Activated effector memory CD4-positive, alpha-beta T cell treated with anti-CD3 and anti-CD28 coated beads, Interleukin-2, amount 50 U/mL, for 16 hours (primary cell): ENCODE data around the gene POPDC2.
"Not testable (repeated sequence)": the region's sequence is repeated elsewhere in the genome, so short reads cannot be mapped to it uniquely, and the experiment has no call there.

ENCODE experiments used
- DNase-seq: peaks from one replicate; pipeline ENCODE4 v3.0.0-alpha.2; 2020

Gene POPDC2

GRCh38 chr3:119660474-119661440 lies at the start of gene POPDC2:
TSS of gene POPDC2 (minus strand) at chr3:119660589. CDS start at chr3:119660423, 166 bp downstream.
- DNase-seq, result no peak

DNA sequence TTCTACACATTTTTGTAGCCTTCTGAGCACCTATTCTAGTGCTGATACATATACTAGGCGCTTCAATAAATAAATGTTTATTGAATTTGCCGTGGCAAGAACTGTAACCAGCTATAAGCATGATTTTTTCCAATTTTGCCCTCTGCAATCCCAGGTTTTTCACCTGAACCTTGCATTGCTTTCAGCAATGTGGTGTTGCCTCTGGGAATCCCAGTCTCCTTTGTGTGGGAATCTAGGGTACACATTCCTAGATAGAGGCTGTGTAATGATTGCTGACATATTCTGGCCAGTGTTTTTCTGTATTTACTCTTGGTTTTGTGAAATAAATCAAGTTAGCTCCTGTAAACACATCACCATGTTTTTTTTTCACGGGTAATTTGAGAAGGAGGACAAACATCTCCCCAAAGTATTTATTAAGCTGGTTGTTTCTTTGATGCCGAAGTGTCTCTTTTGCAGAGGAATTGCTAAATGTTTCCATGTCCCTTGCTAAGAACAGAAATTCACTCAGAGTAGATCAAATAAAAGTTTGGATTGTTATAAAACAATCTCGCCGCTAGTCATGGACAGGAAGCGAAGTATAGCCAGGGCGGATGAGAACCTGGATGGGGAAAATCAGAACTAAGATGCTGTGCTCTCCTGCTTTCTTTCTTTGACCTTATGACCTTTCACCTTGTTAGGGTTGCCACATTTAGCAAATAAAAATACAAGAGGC lies 43.6 kb upstream of the POPDC2 start:
- no peak for DNase-seq

GRCh38 chr3:119702530-119703527 lies 42.4 kb upstream of the POPDC2 start, which contains the start of gene CFAP91:
TSS of gene CFAP91 (plus strand) at chr3:119703022. CDS start at chr3:119703099, 77 bp downstream.
- peak; percentile 93 for DNase-seq

GRCh38 chr3:119700920-119701734 lies 40.7 kb upstream of the POPDC2 start:
- DNase-seq, result no peak

DNA sequence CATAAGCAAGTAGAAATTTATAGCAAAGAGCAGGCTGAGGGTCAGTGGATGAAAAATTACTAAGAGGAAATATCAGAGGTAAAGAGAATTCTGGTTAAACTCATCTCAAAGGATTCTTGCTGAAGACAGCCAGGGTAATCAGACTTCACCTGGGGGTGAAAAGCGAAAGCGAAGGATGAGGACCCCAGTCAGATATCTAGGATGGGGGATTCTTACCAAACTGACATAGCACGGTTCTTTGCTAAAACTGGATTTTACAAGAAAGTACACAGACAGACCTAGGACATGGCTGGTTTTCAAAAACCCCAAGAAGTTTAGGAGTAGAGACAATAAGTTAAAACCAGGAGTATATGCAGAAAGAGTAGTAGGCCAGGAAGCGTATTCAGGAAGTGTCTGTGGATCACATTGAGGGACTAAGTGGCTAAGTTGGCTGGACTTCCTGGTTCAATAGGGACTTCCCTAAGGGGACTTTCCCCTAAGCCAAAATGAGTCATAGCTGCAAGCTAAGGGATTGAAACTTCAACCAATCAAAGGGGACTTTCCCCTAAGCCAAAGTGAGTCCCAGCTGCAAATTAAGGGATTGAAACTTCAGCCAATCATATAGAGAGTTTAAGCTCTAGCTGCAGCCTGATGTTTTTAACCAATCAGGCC lies 40.0 kb upstream of the POPDC2 start:
- no peak for DNase-seq

DNA sequence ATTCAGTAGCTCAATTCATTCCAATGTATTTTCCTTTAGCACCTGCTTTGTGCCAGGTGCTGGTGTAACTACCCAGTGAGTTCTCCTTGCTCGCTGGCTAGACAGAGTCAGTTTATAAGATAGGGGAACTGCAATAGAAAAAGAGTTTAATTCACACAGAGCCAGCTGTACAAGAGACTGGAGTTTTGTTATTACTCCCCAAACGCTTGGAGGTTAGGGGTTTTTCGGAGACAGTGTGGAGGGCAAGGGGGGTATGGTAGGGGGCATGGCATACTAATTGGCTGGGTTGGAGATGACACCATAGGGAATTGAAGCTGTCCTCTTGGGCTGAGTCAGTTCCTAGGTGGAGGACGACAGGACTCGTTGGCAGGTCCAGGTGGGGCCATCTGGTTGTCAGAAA lies 37.0 kb upstream of the POPDC2 start:
- DNase-seq, result no peak

DNA sequence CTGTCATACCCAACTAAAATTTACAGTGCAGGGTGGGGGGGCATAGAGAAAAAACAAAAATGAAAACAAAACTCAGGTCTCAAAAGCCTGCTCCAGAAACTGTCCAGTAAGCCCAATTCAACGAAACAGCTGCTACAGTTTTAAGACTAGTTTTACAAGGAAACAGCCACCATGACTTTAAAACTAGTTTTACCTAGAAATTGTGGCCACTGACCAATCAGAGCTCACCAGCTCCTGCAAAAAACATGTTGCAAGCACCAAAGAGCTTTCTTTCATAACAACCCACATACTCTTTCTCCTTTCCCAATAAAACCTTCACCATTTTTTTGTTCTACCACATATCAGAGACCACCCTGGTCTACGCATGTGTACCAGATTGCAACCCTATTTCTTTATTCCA lies 35.1 kb upstream of the POPDC2 start:
- no peak for DNase-seq

DNA sequence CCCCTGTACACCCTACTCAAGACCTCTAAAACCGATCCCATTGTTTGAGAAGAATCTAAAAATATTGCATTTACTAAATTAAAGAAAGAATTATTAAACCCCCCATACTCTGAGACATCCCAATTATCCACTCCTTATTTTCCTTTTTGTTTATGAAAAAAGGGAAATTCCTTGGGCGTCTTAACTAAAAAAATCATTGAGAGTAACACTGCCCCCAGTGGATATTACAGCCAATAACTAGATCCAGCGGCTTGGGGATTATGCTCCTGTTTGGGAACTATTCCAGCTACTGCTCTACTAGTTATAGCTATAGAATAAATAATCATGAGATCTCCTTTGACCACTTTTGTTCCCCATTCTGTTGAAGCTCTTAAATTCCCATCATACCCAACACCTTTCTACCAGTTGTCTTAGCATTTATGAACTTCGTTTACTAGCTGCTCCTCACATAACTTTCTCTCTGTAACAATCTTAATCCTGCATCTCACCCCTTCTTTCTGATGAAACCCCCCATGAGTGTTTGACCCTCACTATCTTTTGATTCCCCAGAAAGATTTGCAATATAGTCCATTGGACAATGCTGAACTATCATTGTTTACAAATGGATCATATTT lies 29.8 kb upstream of the POPDC2 start:
- DNase-seq, result no peak

- no peak for DNase-seq
Measured at GRCh38 chr3:119683421-119683820, 23.0 kb upstream of the POPDC2 start.

DNA sequence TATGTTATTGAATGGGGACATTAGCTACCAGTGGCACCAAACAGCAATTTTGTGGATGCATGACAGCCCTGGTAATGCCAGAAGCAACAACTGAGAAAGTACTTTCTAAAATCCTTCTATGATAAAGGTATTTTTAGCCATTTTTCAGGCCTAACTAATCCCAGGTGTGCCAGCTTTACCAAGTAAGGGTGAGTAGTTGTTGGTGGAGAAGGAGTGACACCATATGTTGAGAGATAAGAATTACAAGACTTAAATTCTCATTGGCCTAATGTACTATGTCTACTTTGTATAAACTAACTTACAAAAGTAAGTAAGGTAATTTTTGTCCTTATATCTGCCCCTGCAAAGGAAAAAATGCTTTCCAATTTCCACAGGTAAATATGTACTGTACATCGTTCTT lies 20.9 kb upstream of the POPDC2 start:
- DNase-seq, result no peak

DNA sequence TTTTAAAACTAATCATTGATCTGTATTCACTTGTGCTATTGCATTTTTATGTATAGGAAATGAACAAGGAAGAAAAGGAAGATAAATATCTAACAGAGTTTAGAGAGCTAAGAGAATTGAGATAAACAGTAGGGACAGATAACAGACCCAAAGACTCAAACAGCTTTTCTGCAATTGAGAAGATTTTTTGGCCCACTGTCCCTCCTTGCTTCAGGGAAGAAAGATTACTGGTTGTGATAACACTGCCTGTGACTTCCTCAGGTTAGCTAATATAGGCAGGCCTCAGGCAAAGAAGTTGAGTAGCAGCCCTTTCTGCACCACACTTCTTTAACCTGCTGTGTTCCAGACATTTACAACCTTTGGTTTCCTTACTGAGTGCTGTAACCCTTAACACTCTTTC lies 19.5 kb upstream of the POPDC2 start:
- DNase-seq, result no peak

- DNase-seq, result not testable (repeated sequence)
Measured at GRCh38 chr3:119678209-119678608, 17.8 kb upstream of the POPDC2 start.

DNA sequence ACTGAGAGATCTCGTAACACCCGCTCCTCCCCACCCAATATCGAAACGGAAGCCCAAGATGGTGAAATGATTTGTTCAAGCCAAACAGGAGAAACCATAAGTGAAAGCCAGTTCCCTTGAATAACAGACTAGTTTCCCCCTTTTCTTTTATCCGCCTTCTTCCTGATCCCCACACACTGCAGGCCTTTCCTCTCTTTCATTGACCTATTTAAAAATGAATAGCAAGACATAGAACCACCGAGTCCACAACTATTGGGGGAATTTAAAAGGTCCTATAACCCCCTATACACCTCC lies 17.2 kb upstream of the POPDC2 start:
- no peak for DNase-seq

DNA sequence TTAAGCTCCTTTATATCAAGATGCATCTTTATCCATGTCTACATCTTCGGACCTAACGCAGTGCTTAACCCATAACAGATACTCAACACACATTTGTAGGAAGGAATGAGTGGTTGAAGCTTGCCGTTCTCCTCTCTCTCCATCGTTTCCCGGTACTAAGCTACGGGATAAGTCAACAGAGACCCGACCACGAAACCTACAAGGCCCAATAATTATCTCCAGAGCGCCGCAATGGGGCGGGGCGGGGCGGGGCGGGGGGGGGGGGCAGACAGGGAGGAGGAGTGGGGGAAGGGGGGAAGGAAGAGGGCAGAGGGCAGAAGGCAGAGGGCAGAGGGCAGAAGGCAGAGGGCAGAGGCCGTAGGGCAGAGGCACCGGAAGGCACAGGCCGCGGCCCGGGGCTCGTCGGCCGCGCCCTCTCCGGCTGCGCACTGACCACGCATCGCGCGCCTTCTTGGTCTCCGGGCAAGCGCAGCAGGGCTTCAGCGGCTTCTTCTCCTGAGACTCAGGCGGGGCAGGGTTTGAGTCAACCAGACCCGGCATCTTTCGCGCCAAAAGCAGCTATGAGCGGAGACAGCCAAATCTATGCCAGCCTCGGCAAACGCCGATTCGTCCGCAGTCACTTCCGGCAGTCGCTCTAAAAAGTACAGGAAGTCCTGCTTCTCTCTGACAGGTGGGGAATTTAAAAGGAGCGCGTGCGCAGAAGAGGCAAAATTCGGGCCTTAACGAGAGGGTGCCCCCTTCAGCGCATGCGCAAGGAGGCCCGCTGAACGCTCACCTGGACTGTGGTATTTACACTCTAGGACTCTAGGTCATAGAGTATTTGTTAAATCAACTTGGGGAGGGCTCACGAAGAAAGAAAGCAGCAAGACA lies 16.6 kb upstream of the POPDC2 start, which contains the start of gene COX17:
Gene COX17 (minus strand): TSS at position 636 of the 870 bp plus-strand sequence. CDS start 96 bp downstream, at position 540.
- DNase-seq, result peak; percentile 98

DNA sequence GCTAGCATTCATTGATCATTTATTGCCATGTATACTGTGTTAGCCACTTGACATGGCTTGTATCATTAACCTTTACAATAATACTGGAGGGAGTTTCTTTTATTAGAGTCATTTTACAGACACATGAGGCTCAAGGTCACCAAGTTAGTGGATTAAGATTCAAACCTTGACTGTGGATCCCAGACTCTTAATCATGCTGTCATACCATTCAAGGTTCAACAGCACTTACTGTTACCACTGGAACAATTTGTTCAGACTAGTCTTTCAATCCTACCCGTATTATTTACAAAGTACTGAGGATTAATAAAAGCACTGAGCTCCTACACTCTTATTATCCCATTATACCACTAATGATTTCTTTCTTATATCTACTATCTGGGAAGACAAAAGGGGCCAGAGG lies 15.6 kb upstream of the POPDC2 start:
- DNase-seq, result no peak

DNA sequence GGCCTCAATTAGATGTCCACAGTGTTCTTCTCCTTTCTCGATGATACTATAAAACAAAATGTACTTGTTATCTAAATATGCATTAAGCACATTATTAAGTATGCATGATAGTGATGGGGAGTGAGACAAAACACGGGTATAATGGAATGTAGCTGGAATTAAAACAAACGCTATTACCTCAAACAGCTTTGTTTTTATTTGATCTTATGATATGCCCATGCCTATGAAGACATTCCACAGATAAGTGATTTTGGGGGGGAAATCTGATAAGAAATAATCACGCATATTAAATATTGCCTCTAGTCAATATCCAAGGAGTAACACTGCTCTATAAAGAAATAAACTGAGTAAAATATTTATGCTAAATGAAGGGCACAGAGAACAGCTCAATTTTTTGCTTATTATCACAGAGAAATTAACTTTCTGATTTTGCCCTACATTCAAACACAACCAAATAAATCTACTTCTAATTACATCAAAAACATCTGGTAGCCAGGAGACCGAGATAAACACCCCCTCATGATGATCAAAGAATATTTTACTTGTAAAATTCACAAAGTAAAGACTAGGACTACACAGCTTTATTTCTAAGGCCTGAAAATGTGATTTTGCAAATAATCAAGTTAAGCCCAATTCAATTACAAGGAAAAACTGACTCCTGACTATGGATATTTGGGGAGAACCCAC lies 14.9 kb upstream of the POPDC2 start:
- no peak for DNase-seq

DNA sequence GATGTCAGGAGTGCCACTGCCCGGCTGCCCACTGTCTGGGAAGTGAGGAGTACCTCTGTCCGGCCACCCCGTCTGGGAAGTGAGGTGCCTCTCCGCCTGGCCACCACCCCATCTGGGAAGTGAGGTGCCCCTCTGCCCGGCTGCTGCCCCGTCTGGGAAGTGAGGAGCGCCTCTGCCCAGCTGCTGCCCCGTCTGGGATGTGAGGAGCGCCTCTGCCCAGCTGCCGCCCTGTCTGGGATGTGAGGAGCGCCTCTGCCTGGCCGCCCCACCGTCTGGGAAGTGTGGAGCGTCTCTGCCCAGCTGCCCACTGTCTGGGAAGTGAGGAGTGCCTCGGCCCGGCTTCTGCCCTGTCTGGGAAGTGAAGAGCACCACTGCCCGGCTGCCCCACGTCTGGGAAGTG lies 13.5 kb upstream of the POPDC2 start:
- DNase-seq, result no peak

DNA sequence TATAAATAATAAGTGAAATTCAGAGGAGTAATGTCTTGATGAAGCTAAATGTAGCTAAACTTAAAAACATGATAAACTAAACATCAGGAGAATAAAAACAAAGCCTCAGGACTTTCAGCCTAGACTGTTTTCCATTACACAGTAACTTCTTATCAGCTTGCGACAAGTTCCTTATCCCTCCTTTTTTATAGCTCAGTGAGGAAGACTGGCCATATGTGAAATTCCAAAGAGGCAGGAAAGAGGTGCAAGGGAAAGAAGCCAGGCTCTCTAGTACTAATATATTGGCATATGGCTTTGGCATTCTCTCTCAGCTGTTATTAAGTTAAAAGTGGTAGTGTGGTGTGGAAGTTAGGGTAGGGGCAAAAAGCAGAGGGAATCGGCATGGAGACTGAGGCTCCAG lies 12.4 kb upstream of the POPDC2 start:
- DNase-seq, result no peak

DNA sequence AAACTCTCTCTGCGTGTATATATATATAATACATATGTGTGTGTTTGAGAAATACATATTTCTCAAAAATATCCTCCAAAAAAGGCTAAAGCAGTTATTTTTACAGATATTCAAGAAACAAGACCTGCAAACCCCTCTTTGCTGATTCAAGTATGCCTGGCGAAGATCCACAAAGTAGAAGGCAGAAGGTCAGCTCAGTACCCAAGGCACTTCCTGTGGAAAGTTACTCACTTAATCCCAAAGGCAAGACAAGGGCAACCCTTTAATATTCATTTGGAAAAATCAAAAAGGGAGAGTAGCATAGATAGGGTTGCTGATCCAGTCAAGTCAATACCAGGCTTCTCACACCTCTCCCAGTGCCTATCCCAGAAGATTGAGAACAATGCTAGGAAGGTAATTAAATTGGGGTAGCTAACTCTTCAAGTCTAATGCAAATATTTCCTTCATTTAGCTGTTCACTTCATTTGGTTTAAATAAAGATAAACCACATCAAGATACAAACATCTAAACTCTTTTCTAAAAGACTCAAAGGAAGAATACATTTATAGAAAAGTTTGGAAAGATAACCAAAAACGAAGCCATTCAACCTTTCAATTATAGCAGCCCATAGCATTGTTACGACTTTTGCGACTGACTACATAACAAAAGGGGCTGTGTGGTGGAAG lies 9.6 kb upstream of the POPDC2 start:
- no peak for DNase-seq
